ENCODE measurements around the gene KRTAP10-9.
"Not testable (repeated sequence)": the region's sequence is repeated elsewhere in the genome, so short reads cannot be mapped to it uniquely, and the experiment has no call there.

- TF ChIP-seq CTCF (conservative IDR thresholded peaks at IDR 0.05); ZFX (IDR thresholded peaks at IDR 0.05): not testable (repeated sequence)
Observed at GRCh38 chr21:44627181-44627822, 409 bp downstream of the KRTAP10-9 start.
